Endodermal cell (in vitro differentiated cells): ENCODE measurements around the gene ARHGEF37. TPM values are rescaled to one million over a fixed set of nuclear protein-coding genes. Genes with fewer than 3 reads are reported as not detected.

Experiments used
- DNase-seq: peaks from one replicate; pipeline ENCODE4 v3.0.0-alpha.2; 2017
- H3K27ac ChIP-seq: 2 replicates; pipeline ENCODE4 v1.5.1; 2013; ENCODE audit warnings: mild to moderate bottlenecking, low read depth, low read length, moderate library complexity
- H3K27me3 ChIP-seq: 2 replicates; pipeline ENCODE4 v1.6.1; 2013; ENCODE audit warnings: mild to moderate bottlenecking, low read length, moderate library complexity; ENCODE audit not compliant: insufficient read depth, control insufficient read depth, poor library complexity, severe bottlenecking
- H3K36me3 ChIP-seq: 2 replicates; pipeline ENCODE4 v1.7.0; 2013; ENCODE audit warnings: mild to moderate bottlenecking, low read length, moderate library complexity; ENCODE audit not compliant: control insufficient read depth, insufficient read depth
- H3K4me1 ChIP-seq: one replicate; pipeline ENCODE4 v1.7.0; 2013; ENCODE audit warnings: low read length; ENCODE audit not compliant: control insufficient read depth, insufficient read depth
- H3K4me3 ChIP-seq: 2 replicates; pipeline ENCODE4 v1.5.1; 2013; ENCODE audit warnings: mild to moderate bottlenecking, low read length, moderate library complexity
- H3K9ac ChIP-seq: 2 replicates; pipeline ENCODE4 v1.6.1; 2013; ENCODE audit warnings: mild to moderate bottlenecking, low read length, moderate library complexity; ENCODE audit not compliant: poor library complexity, severe bottlenecking; ENCODE audit errors: extremely low read depth
- H3K9me3 ChIP-seq: 2 replicates; pipeline ENCODE4 v1.6.1; 2013; ENCODE audit warnings: mild to moderate bottlenecking, low read length, moderate library complexity; ENCODE audit not compliant: control insufficient read depth
- H3K27ac Mint-ChIP-seq: 2 replicates; pipeline ENCODE4 v1.8.0; 2020; ENCODE audit warnings: mixed read lengths
- H3K27me3 Mint-ChIP-seq: 2 replicates; pipeline ENCODE4 v1.8.0; 2021; ENCODE audit warnings: mild to moderate bottlenecking, mixed read lengths; ENCODE audit not compliant: insufficient read depth
- H3K36me3 Mint-ChIP-seq: 2 replicates; pipeline ENCODE4 v1.8.0; 2020; ENCODE audit warnings: low read depth, mixed read lengths
- H3K4me1 Mint-ChIP-seq: 2 replicates; pipeline ENCODE4 v1.8.0; 2020; ENCODE audit warnings: mixed read lengths
- H3K4me3 Mint-ChIP-seq: 2 replicates; pipeline ENCODE4 v1.8.0; 2020; ENCODE audit warnings: mild to moderate bottlenecking, moderate library complexity, mixed read lengths
- H3K9me3 Mint-ChIP-seq: 2 replicates; pipeline ENCODE4 v1.8.0; 2020; ENCODE audit warnings: mild to moderate bottlenecking, mixed read lengths
- WGBS, 2 experiments: methylation state at CpG; one replicate each; pipeline versions ENCODE4 v1.1.5 to v1.1.7; 2013; ENCODE audit warnings: missing lambda C conversion rate in 2 of 2, mixed read lengths in 1 of 2; ENCODE audit not compliant: insufficient coverage in 1 of 2, insufficient read length in 1 of 2; 5-methylcytosine and 5-hydroxymethylcytosine counted together
- total RNA-seq, 2 donors: library from RNA; stranded (reverse); fragmentation: NEBNext Ultra II Directional in 1 of 2; extraction: Animal tissue kit (Norgen Biotek cat#: 25700) in 1 of 2; gene quantifications; 2 replicates in 1 of 2; 3 replicates in 1 of 2; pipeline ENCODE4 v1.2.1, GENCODE V29; 2021
- TF ChIP-seq, protein P1 (sequence below): fragments of 200-600 bp; sonication (generic); conservative IDR thresholded peaks from 2 replicates; pipeline ENCODE4 v1.5.0; 2021; ENCODE audit warnings: antibody characterized with exemption, mild to moderate bottlenecking

ARHGEF37 gene
- total RNA-seq, 2 donors from 2014 or later = 0.57 to 0.93 TPM

DNA sequence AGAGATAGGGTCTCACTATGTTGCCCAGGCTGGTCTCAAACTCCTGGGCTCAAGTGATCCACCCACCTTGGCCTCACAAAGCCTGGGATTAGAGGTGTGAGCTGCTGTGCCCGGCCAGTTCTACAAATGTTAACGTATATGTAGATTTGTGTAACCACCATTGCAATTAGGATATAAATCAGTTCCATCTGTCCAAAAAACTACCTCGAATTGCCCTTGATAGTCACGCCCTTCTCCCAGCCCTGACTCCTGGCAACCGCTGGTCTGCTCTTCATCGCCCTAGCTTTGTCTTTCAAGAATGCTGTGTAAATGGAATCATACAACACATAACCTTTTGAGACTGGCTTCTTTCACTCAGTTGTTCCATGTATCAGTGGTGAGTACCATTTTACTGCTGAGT, 102.7 kb downstream of the ARHGEF37 start:
- no peak overlapping the region for H3K9ac ChIP-seq
- no peaks in the 10 kb centered on the region for H3K9me3 ChIP-seq
- Mint-ChIP-seq H3K36me3 (no peaks in the 10 kb centered on the region), H3K27ac (no peak overlapping the region), H3K27me3 (peaks cover 8% of the 10 kb centered on the region), H3K4me3 (no peak overlapping the region), H3K4me1 (peaks cover 28% of the 10 kb centered on the region), H3K9me3 (no peaks in the 10 kb centered on the region)
- TF ChIP-seq, protein P1, sequence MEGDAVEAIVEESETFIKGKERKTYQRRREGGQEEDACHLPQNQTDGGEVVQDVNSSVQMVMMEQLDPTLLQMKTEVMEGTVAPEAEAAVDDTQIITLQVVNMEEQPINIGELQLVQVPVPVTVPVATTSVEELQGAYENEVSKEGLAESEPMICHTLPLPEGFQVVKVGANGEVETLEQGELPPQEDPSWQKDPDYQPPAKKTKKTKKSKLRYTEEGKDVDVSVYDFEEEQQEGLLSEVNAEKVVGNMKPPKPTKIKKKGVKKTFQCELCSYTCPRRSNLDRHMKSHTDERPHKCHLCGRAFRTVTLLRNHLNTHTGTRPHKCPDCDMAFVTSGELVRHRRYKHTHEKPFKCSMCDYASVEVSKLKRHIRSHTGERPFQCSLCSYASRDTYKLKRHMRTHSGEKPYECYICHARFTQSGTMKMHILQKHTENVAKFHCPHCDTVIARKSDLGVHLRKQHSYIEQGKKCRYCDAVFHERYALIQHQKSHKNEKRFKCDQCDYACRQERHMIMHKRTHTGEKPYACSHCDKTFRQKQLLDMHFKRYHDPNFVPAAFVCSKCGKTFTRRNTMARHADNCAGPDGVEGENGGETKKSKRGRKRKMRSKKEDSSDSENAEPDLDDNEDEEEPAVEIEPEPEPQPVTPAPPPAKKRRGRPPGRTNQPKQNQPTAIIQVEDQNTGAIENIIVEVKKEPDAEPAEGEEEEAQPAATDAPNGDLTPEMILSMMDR = no peak
- 89 to 97% methylated on average over 4 to 6 of the region's 6 CpGs for WGBS, 2 experiments
- no peaks in the 10 kb centered on the region for H3K36me3 ChIP-seq
- DNase-seq = no peak
- no peak overlapping the region for H3K27ac ChIP-seq
- H3K27me3 ChIP-seq = peaks cover 21% of the 10 kb centered on the region
- no peak overlapping the region for H3K4me3 ChIP-seq
- peaks cover 9% of the 10 kb centered on the region for H3K4me1 ChIP-seq

DNA sequence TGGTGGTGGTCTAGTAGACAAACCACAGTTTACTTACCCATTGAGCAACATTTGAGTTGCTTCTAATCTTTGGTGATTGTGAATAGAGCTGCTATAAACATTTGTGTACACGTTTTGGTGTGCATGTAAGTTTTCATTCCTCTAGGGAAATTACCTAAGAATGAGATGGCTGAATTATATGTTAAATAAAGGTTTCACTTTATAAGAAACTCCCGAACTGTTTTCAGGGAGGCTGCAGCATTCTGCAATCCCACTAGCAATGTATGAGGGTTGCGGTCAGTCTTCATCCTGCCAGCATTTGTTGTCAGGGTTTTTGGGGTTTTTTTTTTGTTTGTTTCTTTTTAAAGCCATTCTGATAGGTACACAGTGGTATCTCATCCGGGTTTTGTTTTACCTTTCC, 103.1 kb downstream of the ARHGEF37 start:
- H3K36me3 Mint-ChIP-seq = no peaks in the 10 kb centered on the region
- no peak for DNase-seq
- Histone ChIP-seq H3K4me1 (peaks cover 9% of the 10 kb centered on the region), H3K27me3 (peaks cover 21% of the 10 kb centered on the region), H3K9ac (no peak overlapping the region), H3K36me3 (no peaks in the 10 kb centered on the region), H3K9me3 (no peaks in the 10 kb centered on the region), H3K27ac (no peak overlapping the region), H3K4me3 (peak overlapping the region; percentile 71)
- no peaks in the 10 kb centered on the region for H3K9me3 Mint-ChIP-seq
- H3K27ac Mint-ChIP-seq = no peak overlapping the region
- H3K4me3 Mint-ChIP-seq = no peak overlapping the region
- TF ChIP-seq, protein P1 = no peak
- H3K4me1 Mint-ChIP-seq = peaks cover 27% of the 10 kb centered on the region
- H3K27me3 Mint-ChIP-seq = peaks cover 10% of the 10 kb centered on the region
- 50 to 63% methylated on average over 1 to 4 of the region's 4 CpGs for WGBS, 2 experiments

Other genes with a start within 250 kb of the ARHGEF37 start
- 10 to 100 TPM; 26.2 to 31.6 TPM for gene GRPEL2, start 236.0 kb upstream of the ARHGEF37 start, total RNA-seq
- 10 to 100 TPM; 11.1 to 11.7 TPM for gene PCYOX1L, start 223.5 kb upstream of the ARHGEF37 start, total RNA-seq
- gene IL17B, start 202.2 kb upstream of the ARHGEF37 start, total RNA-seq = not detected
- 100 to 1,000 TPM; 198 to 214 TPM for gene CSNK1A1, start 30.1 kb upstream of the ARHGEF37 start, total RNA-seq
- gene PPARGC1B, start 148.8 kb downstream of the ARHGEF37 start, total RNA-seq = 1 to 10 TPM; 1.1 to 2.7 TPM